ENCODE data around the gene ZNF771. TPM values are rescaled to one million over a fixed set of nuclear protein-coding genes. Genes with fewer than 3 reads are reported as not detected.

Gene ZNF771
- polyA plus RNA-seq, 2 of the 4 experiments (the other 2 are of a cell fraction): 5.7 to 7.2 TPM

DNA sequence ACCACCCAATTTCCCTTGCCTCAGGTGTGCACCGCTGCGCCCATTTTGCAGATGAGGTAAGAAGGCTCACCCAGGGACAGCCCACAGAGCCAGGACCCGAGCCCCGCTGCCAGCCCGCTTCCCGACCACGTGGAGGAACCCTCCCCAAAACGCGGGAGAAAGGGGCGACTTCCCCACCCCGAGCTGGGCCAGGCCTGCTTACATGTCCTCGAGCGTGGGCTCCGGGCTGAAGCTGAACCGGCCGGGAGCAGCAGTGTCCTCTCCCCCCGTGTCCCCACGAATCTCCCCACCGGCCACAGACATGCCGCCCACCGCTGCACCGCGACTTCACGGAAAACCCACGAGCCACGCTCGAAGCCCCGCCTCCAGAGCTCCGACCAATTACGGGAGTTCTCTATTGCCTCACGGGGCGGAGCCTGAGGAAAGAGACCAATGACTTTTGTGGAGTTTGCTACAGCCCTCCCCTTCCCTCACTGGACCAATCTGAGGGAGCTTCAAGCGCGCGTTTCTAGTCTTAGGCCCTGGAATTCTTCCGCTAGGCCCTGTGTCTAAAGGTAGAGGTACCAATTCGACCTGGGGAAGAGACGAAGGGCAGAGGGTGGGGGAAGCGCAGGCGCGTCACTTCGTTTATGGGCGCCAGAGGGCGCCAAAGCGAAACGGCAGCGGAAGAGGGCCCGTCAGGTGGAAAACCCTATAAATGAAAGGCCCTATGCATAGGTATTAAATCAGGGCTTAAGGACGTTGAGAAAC is 22.4 kb downstream of the ZNF771 start, which contains the start of gene DCTPP1 (continued):
- no peak; the same call in 1 of the 2 replicates for TF ChIP-seq ZNF302 (CRISPR knock-in tag; IDR thresholded peaks at IDR 0.05)
- TF ChIP-seq HES2 (IDR thresholded peaks at IDR 0.05): no peak
- peak; percentile 48; the same call in 1 of the 2 replicates for TF ChIP-seq POLR2A (IDR thresholded peaks at IDR 0.05; ENCODE audit: low read length)
- no peak for TF ChIP-seq PBX3 (IDR thresholded peaks at IDR 0.05)
- no peak for TF ChIP-seq MAZ (IDR thresholded peaks at IDR 0.05; ENCODE audit: borderline replicate concordance, low read depth, low read length)
- peak in 1 of 2 experiments; percentile 50; a peak in 1 of 4 replicates for TF ChIP-seq CEBPB (IDR thresholded peaks at IDR 0.05)
- TF ChIP-seq FOSB (CRISPR knock-in tag; IDR thresholded peaks at IDR 0.05): no peak
- no peak for TF ChIP-seq BHLHE40 (IDR thresholded peaks at IDR 0.05; ENCODE audit: low read depth, low read length)
- TF ChIP-seq TFCP2L1 (CRISPR knock-in tag; IDR thresholded peaks at IDR 0.05): no peak
- TF ChIP-seq KDM5A (IDR thresholded peaks at IDR 0.05): no peak; the same call in 1 of the 2 replicates
- TF ChIP-seq NR3C1 (IDR thresholded peaks at IDR 0.05): no peak
- peak; percentile 73 to 91 for TF ChIP-seq RAD21 (conservative IDR thresholded peaks at IDR 0.05 in 1 of 2, IDR thresholded peaks at IDR 0.05 in 1 of 2)
- peak in 1 of 2 experiments; percentile 64; a peak in 3 of 5 replicates for TF ChIP-seq JUN (IDR thresholded peaks at IDR 0.05)
- no peak; the same call in 1 of the 2 replicates for TF ChIP-seq GATA3 (IDR thresholded peaks at IDR 0.05; ENCODE audit: borderline replicate concordance)
- no peak for TF ChIP-seq NPAS2 (CRISPR knock-in tag; IDR thresholded peaks at IDR 0.05; ENCODE audit: borderline replicate concordance)
- TF ChIP-seq HDAC2 (IDR thresholded peaks at IDR 0.05): peak; percentile 53; the same call in 1 of the 2 replicates
- no peak for TF ChIP-seq FOSL2 (IDR thresholded peaks at IDR 0.05)
- TF ChIP-seq FOSL2 (CRISPR knock-in tag; IDR thresholded peaks at IDR 0.05): no peak
- TF ChIP-seq NFE2L2 (conservative IDR thresholded peaks at IDR 0.05; ENCODE audit: low read length): no peak
- TF ChIP-seq MYC (IDR thresholded peaks at IDR 0.05; ENCODE audit: borderline replicate concordance, low read length): no peak
- TF ChIP-seq CHD4 (IDR thresholded peaks at IDR 0.05; ENCODE audit: borderline replicate concordance): no peak; the same call in 1 of the 2 replicates
- no peak for TF ChIP-seq POLR2AphosphoS2 (conservative IDR thresholded peaks at IDR 0.05; ENCODE audit: low read length)
- TF ChIP-seq RARB (CRISPR knock-in tag; IDR thresholded peaks at IDR 0.05): no peak
- TF ChIP-seq HOXB13 (CRISPR knock-in tag; IDR thresholded peaks at IDR 0.05; ENCODE audit: low read depth): no peak
- no peak for TF ChIP-seq CBX8 (IDR thresholded peaks at IDR 0.05)
- no peak for TF ChIP-seq ZSCAN20 (CRISPR knock-in tag; IDR thresholded peaks at IDR 0.05)
- no peak for TF ChIP-seq EP300 (IDR thresholded peaks at IDR 0.05)
- TF ChIP-seq HOXB5 (CRISPR knock-in tag; IDR thresholded peaks at IDR 0.05): peak; percentile 63; the same call in 1 of the 2 replicates
- no peak for TF ChIP-seq MAFK (IDR thresholded peaks at IDR 0.05; ENCODE audit: partially characterized antibody)
- TF ChIP-seq RNF2 (IDR thresholded peaks at IDR 0.05; ENCODE audit: borderline replicate concordance, low read depth): no peak
- TF ChIP-seq ZC3H11A (IDR thresholded peaks at IDR 0.05): no peak
- TF ChIP-seq, protein P1, sequence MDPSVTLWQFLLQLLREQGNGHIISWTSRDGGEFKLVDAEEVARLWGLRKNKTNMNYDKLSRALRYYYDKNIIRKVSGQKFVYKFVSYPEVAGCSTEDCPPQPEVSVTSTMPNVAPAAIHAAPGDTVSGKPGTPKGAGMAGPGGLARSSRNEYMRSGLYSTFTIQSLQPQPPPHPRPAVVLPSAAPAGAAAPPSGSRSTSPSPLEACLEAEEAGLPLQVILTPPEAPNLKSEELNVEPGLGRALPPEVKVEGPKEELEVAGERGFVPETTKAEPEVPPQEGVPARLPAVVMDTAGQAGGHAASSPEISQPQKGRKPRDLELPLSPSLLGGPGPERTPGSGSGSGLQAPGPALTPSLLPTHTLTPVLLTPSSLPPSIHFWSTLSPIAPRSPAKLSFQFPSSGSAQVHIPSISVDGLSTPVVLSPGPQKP (IDR thresholded peaks at IDR 0.05; ENCODE audit: low read depth, low read length): no peak
- 0 out of 2 replicates have a peak, but pooled peaks have one; percentile 28 for TF ChIP-seq TP53 (CRISPR knock-in tag; IDR thresholded peaks at IDR 0.05)
- peak; percentile 85 for TF ChIP-seq PHF8 (IDR thresholded peaks at IDR 0.05; ENCODE audit: borderline replicate concordance, low read depth)
- no peak for TF ChIP-seq HOXA7 (CRISPR knock-in tag; IDR thresholded peaks at IDR 0.05)
- peak; percentile 93 for TF ChIP-seq SMC3 (IDR thresholded peaks at IDR 0.05)
- TF ChIP-seq HMGXB4 (CRISPR knock-in tag; IDR thresholded peaks at IDR 0.05; ENCODE audit: borderline replicate concordance): no peak
- TF ChIP-seq, protein P2, sequence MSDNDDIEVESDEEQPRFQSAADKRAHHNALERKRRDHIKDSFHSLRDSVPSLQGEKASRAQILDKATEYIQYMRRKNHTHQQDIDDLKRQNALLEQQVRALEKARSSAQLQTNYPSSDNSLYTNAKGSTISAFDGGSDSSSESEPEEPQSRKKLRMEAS (IDR thresholded peaks at IDR 0.05): peak; percentile 97
